HEK293 (cell line): Measurements from ENCODE around the gene CSPG4.

Experiments used
- CTCF ChIA-PET: fragments of 350-600 bp; formaldehyde crosslinking; extraction: SDS; loops from one replicate; lab custom pipeline; 2021; ENCODE audit warnings: antibody characterized with exemption; lab: Yijun Ruan, JAX
- POLR2A ChIA-PET: fragments of 300-600 bp; formaldehyde crosslinking; extraction: SDS; loops from one replicate; lab custom pipeline; 2020; ENCODE audit warnings: antibody characterized with exemption, inconsistent platforms; lab: Yijun Ruan, JAX
- H3K27ac ChIP-seq: fragments of 200-500 bp; sonication (Bioruptor generic); 2 replicates; pipeline ENCODE4 v1.5.1; 2014; ENCODE audit warnings: low read depth, low read length, control low read depth, inconsistent platforms; ENCODE audit errors: extremely low read depth
- H3K36me3 ChIP-seq, 2 experiments: fragments of 200-500 bp in 1 of 2; sonication (Bioruptor generic) in 1 of 2; 1 replicate in 1 of 2; 2 replicates in 1 of 2; pipeline ENCODE4 v1.5.1; 2014 to 2017; ENCODE audit warnings: inconsistent platforms in 2 of 2, low read length in 2 of 2; ENCODE audit not compliant: control insufficient read depth in 2 of 2, insufficient read depth in 1 of 2
- H3K4me1 ChIP-seq: fragments of 200-500 bp; sonication (Bioruptor generic); 2 replicates; pipeline ENCODE4 v1.5.1; 2014; ENCODE audit warnings: mild to moderate bottlenecking, low read length, inconsistent platforms; ENCODE audit not compliant: control insufficient read depth, insufficient read depth
- H3K4me3 ChIP-seq: 2 replicates; pipeline ENCODE4 v1.5.1; 2011; ENCODE audit warnings: low read depth, mild to moderate bottlenecking, control low read depth, low read length, moderate library complexity
- H3K9me3 ChIP-seq: fragments of 200-500 bp; sonication (Bioruptor generic); 2 replicates; pipeline ENCODE4 v1.5.1; 2014; ENCODE audit warnings: low read depth, low read length, inconsistent platforms; ENCODE audit not compliant: control insufficient read depth, insufficient read depth
- ELK4 ChIP-seq: IDR thresholded peaks from 2 replicates; pipeline ENCODE4 v1.6.1; 2011; ENCODE audit warnings: mild to moderate bottlenecking, low read depth, low read length, borderline replicate concordance
- FEZF1 ChIP-seq: fragments of 450-650 bp; formaldehyde crosslinking; IDR thresholded peaks from 2 replicates; pipeline ENCODE4 v1.5.1; 2016; ENCODE audit warnings: missing biosample characterization, missing genetic modification characterization
- IKZF3 ChIP-seq: fragments of 450-650 bp; IDR thresholded peaks from 2 replicates; pipeline ENCODE4 v1.5.0; 2018; ENCODE audit warnings: missing biosample characterization, mild to moderate bottlenecking, missing genetic modification characterization, moderate library complexity
- KLF1 ChIP-seq: fragments of 450-650 bp; formaldehyde crosslinking; IDR thresholded peaks from 2 replicates; pipeline ENCODE4 v1.5.1; 2016; ENCODE audit warnings: missing biosample characterization, missing genetic modification characterization
- KLF10 ChIP-seq: fragments of 450-650 bp; IDR thresholded peaks from 2 replicates; pipeline ENCODE4 v1.5.1; 2018; ENCODE audit warnings: missing biosample characterization, mild to moderate bottlenecking, missing genetic modification characterization
- KLF7 ChIP-seq: fragments of 450-650 bp; formaldehyde crosslinking; IDR thresholded peaks from 2 replicates; pipeline ENCODE4 v1.5.1; 2016; ENCODE audit warnings: missing biosample characterization, missing genetic modification characterization, borderline replicate concordance
- MYNN ChIP-seq: fragments of 450-650 bp; formaldehyde crosslinking; IDR thresholded peaks from 2 replicates; pipeline ENCODE4 v1.5.1; 2016; ENCODE audit warnings: missing biosample characterization, missing genetic modification characterization, borderline replicate concordance
- OVOL3 ChIP-seq: fragments of 450-650 bp; formaldehyde crosslinking; IDR thresholded peaks from 2 replicates; pipeline ENCODE4 v1.5.1; 2016; ENCODE audit warnings: missing biosample characterization, missing genetic modification characterization
- PBX3 ChIP-seq: sonication (generic); formaldehyde crosslinking; IDR thresholded peaks from 2 replicates; pipeline ENCODE4 v1.8.1; 2022; ENCODE audit warnings: mild to moderate bottlenecking, moderate library complexity, missing genetic modification reagents
- PRDM10 ChIP-seq: fragments of 450-650 bp; formaldehyde crosslinking; IDR thresholded peaks from 2 replicates; pipeline ENCODE4 v1.5.1; 2016; ENCODE audit warnings: missing biosample characterization, missing genetic modification characterization
- REPIN1 ChIP-seq: fragments of 450-650 bp; formaldehyde crosslinking; IDR thresholded peaks from 2 replicates; pipeline ENCODE4 v1.5.1; 2017; ENCODE audit warnings: missing biosample characterization, missing genetic modification characterization, low read depth
- ZBTB20 ChIP-seq: fragments of 450-650 bp; formaldehyde crosslinking; IDR thresholded peaks from 2 replicates; pipeline ENCODE4 v1.5.1; 2016; ENCODE audit warnings: missing biosample characterization, missing genetic modification characterization
- ZBTB7A ChIP-seq: fragments of 450-650 bp; formaldehyde crosslinking; IDR thresholded peaks from 2 replicates; pipeline ENCODE4 v1.5.1; 2016; ENCODE audit warnings: low read depth, missing biosample characterization, missing genetic modification characterization
- ZNF10 ChIP-seq: fragments of 450-650 bp; formaldehyde crosslinking; IDR thresholded peaks from 2 replicates; pipeline ENCODE4 v1.5.1; 2017; ENCODE audit warnings: missing biosample characterization, missing genetic modification characterization
- ZNF121 ChIP-seq: fragments of 450-650 bp; formaldehyde crosslinking; IDR thresholded peaks from 2 replicates; pipeline ENCODE4 v1.5.1; 2016; ENCODE audit warnings: missing biosample characterization, missing genetic modification characterization
- ZNF133 ChIP-seq: fragments of 450-650 bp; formaldehyde crosslinking; IDR thresholded peaks from 2 replicates; pipeline ENCODE4 v1.5.1; 2016; ENCODE audit warnings: missing biosample characterization, missing genetic modification characterization
- ZNF184 ChIP-seq: fragments of 450-650 bp; IDR thresholded peaks from 2 replicates; pipeline ENCODE4 v1.5.1; 2018; ENCODE audit warnings: missing biosample characterization, mild to moderate bottlenecking, missing genetic modification characterization
- ZNF19 ChIP-seq: fragments of 450-650 bp; formaldehyde crosslinking; IDR thresholded peaks from 2 replicates; pipeline ENCODE4; 2016; ENCODE audit warnings: missing biosample characterization, missing genetic modification characterization, low read depth
- ZNF266 ChIP-seq: fragments of 450-650 bp; formaldehyde crosslinking; IDR thresholded peaks from 2 replicates; pipeline ENCODE4 v1.5.1; 2016; ENCODE audit warnings: missing biosample characterization, missing genetic modification characterization, low read depth
- ZNF561 ChIP-seq: fragments of 450-650 bp; IDR thresholded peaks from 2 replicates; pipeline ENCODE4 v1.5.1; 2018; ENCODE audit warnings: missing biosample characterization, missing genetic modification characterization, borderline replicate concordance
- ZNF580 ChIP-seq: fragments of 450-650 bp; formaldehyde crosslinking; IDR thresholded peaks from 2 replicates; pipeline ENCODE4 v1.5.1; 2016; ENCODE audit warnings: missing biosample characterization, missing genetic modification characterization
- ZNF629 ChIP-seq: fragments of 450-650 bp; formaldehyde crosslinking; IDR thresholded peaks from 2 replicates; pipeline ENCODE4 v1.5.1; 2017; ENCODE audit warnings: missing biosample characterization, missing genetic modification characterization
- ZNF639 ChIP-seq: fragments of 450-650 bp; formaldehyde crosslinking; IDR thresholded peaks from 2 replicates; pipeline ENCODE4 v1.5.1; 2016; ENCODE audit warnings: missing biosample characterization, missing genetic modification characterization
- ZNF785 ChIP-seq: fragments of 450-650 bp; formaldehyde crosslinking; IDR thresholded peaks from 2 replicates; pipeline ENCODE4 v1.5.1; 2016; ENCODE audit warnings: missing biosample characterization, missing genetic modification characterization
- ZSCAN30 ChIP-seq: fragments of 450-650 bp; IDR thresholded peaks from 2 replicates; pipeline ENCODE4 v1.5.1; 2018; ENCODE audit warnings: missing biosample characterization, mild to moderate bottlenecking, missing genetic modification characterization, moderate library complexity
- TF ChIP-seq, protein P1 (sequence below): fragments of 450-650 bp; formaldehyde crosslinking; IDR thresholded peaks from 2 replicates; pipeline ENCODE4 v1.5.1; 2016; ENCODE audit warnings: missing biosample characterization, missing genetic modification characterization
- TF ChIP-seq, protein P2 (sequence below): fragments of 450-650 bp; formaldehyde crosslinking; IDR thresholded peaks from 2 replicates; pipeline ENCODE4 v1.5.1; 2017; ENCODE audit warnings: missing biosample characterization, mild to moderate bottlenecking, missing genetic modification characterization, moderate library complexity

CSPG4 gene

DNA sequence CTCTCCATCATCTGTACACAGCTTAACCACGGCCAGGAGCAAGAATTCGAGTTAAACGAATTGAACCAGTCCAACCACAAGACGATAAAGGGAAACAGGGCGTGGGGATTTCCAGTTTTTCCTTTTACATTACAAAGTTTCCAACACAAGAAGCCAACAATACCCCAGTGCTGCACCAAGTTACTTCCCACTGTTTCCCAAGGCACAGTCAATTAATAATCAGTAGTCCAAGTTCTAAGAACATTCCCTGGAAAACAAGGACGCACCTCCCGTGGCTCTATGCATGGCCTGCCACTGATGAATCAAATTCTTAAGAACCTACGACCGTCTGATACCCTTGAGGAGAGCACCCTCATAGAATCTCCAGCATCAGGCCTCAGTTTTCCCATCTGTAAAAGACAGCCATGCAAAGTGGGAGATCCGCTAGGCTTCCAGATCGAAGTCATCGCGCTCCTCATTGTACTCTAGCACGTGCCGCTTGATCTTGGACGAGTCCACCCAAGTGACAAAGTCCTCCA, 73.4 kb downstream of the CSPG4 start:
- ChIA-PET POLR2A (interaction anchor here (0.6 to 4.4 kb wide), 25 partner anchors 7 to 304 kb away, joined by 3 to 94 read pairs (median 5); partner anchors contain the start of genes COMMD4, MAN2C1, NEIL1 and PTPN9), CTCF (interaction anchor here (0.6 to 5.8 kb wide), 9 partner anchors 12 to 374 kb away, joined by 3 to 47 read pairs (median 4); partner anchors contain the start of genes MAN2C1 and SNUPN)
- H3K27ac ChIP-seq, result peak overlapping the region; percentile 94; the same call in 1 of the 2 replicates
- peaks cover 7% of the 10 kb centered on the region for H3K4me1 ChIP-seq
- H3K36me3 ChIP-seq, result peaks cover 6% of the 10 kb centered on the region in 2 experiments; a peak in 2 of 3 replicates
- no peaks in the 10 kb centered on the region for H3K9me3 ChIP-seq
- peak overlapping the region; percentile 58 for H3K4me3 ChIP-seq
- TF ChIP-seq ZNF266 (tag by site-specific recombination), result no peak
- TF ChIP-seq PRDM10, result peak; percentile 40
- TF ChIP-seq, protein P1, sequence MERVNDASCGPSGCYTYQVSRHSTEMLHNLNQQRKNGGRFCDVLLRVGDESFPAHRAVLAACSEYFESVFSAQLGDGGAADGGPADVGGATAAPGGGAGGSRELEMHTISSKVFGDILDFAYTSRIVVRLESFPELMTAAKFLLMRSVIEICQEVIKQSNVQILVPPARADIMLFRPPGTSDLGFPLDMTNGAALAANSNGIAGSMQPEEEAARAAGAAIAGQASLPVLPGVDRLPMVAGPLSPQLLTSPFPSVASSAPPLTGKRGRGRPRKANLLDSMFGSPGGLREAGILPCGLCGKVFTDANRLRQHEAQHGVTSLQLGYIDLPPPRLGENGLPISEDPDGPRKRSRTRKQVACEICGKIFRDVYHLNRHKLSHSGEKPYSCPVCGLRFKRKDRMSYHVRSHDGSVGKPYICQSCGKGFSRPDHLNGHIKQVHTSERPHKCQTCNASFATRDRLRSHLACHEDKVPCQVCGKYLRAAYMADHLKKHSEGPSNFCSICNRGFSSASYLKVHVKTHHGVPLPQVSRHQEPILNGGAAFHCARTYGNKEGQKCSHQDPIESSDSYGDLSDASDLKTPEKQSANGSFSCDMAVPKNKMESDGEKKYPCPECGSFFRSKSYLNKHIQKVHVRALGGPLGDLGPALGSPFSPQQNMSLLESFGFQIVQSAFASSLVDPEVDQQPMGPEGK (tag by site-specific recombination), result no peak
- no peak for TF ChIP-seq KLF1 (tag by site-specific recombination)
- peak; percentile 79 for TF ChIP-seq ZNF10
- no peak for TF ChIP-seq ZNF785
- no peak for TF ChIP-seq ZBTB20
- no peak for TF ChIP-seq PBX3 (CRISPR knock-in tag)
- no peak for TF ChIP-seq KLF10 (tag by site-specific recombination)
- TF ChIP-seq ZNF580 (tag by site-specific recombination), result no peak
- TF ChIP-seq, protein P2, sequence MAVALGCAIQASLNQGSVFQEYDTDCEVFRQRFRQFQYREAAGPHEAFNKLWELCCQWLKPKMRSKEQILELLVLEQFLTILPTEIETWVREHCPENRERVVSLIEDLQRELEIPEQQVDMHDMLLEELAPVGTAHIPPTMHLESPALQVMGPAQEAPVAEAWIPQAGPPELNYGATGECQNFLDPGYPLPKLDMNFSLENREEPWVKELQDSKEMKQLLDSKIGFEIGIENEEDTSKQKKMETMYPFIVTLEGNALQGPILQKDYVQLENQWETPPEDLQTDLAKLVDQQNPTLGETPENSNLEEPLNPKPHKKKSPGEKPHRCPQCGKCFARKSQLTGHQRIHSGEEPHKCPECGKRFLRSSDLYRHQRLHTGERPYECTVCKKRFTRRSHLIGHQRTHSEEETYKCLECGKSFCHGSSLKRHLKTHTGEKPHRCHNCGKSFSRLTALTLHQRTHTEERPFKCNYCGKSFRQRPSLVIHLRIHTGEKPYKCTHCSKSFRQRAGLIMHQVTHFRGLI, result no peak
- no peak for TF ChIP-seq ZNF184 (tag by site-specific recombination)
- no peak for TF ChIP-seq OVOL3
- no peak for TF ChIP-seq ZNF133 (tag by site-specific recombination)
- no peak for TF ChIP-seq ZNF121 (tag by site-specific recombination)
- TF ChIP-seq MYNN (tag by site-specific recombination), result no peak
- TF ChIP-seq ZSCAN30 (tag by site-specific recombination), result 0 out of 2 replicates have a peak, but pooled peaks have one; percentile 25
- TF ChIP-seq KLF7 (tag by site-specific recombination), result no peak
- TF ChIP-seq ZNF639 (tag by site-specific recombination), result no peak
- no peak for TF ChIP-seq ELK4
- no peak for TF ChIP-seq ZNF19 (tag by site-specific recombination)
- TF ChIP-seq ZNF561 (tag by site-specific recombination), result 0 out of 2 replicates have a peak, but pooled peaks have one; percentile 19
- TF ChIP-seq IKZF3 (tag by site-specific recombination), result 0 out of 2 replicates have a peak, but pooled peaks have one; percentile 10
- TF ChIP-seq FEZF1 (tag by site-specific recombination), result no peak
- TF ChIP-seq ZNF629 (tag by site-specific recombination), result no peak
- TF ChIP-seq REPIN1 (tag by site-specific recombination), result no peak
- TF ChIP-seq ZBTB7A (tag by site-specific recombination), result no peak
